GM10266 (cell line): ENCODE data around the gene HIPK1.

Experiments used
- DNase-seq: peaks from one replicate; pipeline ENCODE4 v3.0.0; 2012; ENCODE audit errors: extremely low spot score
- TF ChIP-seq, protein P1 (sequence below): IDR thresholded peaks from 2 replicates; pipeline ENCODE4 v1.5.1; 2012; ENCODE audit warnings: mild to moderate bottlenecking, low read depth; ENCODE audit not compliant: control insufficient read depth, insufficient read depth; ENCODE audit errors: missing control alignments

The HIPK1 gene

DNA sequence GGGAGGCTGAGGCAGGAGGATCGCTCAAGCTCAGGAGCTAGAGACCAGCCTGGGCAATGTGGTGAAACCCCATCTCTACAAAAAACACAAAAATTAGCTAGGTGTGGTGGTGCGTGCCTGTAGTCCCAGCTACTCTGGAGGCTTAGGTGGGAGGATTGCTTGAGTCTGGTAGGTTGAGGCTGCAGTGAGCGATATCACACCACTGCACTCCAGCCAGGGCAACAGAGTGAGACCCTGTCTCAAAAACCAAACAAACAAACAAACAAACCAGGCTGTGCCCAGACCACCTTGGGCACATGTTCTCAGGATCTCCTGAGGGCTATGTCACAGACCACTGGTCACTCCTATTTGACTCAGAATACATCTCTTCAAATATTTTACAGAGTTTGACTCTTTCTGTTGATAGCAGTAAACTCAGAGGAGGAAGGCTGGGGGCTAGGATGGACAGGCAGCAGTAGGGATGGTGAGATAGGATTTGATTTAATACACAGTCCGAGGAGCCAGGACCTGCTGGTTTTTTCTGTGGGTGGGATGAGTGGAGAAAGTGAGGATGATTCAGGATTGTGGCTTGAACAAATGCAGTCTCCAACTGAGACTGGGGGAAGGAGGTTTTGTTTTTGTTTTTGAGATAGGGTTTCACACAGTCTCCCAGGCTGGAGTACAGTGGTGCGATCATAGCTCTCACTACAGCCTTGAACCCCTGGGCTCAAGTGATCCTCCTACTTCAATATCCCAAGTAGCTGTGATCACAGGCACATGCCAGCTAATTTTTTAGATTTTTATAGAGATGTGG is 96.7 kb downstream of the HIPK1 start:
- DNase-seq: no peak
- TF ChIP-seq, protein P1, sequence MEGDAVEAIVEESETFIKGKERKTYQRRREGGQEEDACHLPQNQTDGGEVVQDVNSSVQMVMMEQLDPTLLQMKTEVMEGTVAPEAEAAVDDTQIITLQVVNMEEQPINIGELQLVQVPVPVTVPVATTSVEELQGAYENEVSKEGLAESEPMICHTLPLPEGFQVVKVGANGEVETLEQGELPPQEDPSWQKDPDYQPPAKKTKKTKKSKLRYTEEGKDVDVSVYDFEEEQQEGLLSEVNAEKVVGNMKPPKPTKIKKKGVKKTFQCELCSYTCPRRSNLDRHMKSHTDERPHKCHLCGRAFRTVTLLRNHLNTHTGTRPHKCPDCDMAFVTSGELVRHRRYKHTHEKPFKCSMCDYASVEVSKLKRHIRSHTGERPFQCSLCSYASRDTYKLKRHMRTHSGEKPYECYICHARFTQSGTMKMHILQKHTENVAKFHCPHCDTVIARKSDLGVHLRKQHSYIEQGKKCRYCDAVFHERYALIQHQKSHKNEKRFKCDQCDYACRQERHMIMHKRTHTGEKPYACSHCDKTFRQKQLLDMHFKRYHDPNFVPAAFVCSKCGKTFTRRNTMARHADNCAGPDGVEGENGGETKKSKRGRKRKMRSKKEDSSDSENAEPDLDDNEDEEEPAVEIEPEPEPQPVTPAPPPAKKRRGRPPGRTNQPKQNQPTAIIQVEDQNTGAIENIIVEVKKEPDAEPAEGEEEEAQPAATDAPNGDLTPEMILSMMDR: no peak

- no peak for DNase-seq
- TF ChIP-seq, protein P1: no peak
Observed at GRCh38 chr1:114026797-114027196, 97.7 kb downstream of the HIPK1 start.
